GM12874 (cell line): ENCODE measurements around the gene SOCS6.

Experiments
- TF ChIP-seq, protein P1 (sequence below): IDR thresholded peaks from 2 replicates; pipeline ENCODE4 v1.5.1; 2011; ENCODE audit warnings: low read depth, mild to moderate bottlenecking, control low read depth, low read length, moderate library complexity; ENCODE audit not compliant: insufficient read depth

The SOCS6 gene

DNA sequence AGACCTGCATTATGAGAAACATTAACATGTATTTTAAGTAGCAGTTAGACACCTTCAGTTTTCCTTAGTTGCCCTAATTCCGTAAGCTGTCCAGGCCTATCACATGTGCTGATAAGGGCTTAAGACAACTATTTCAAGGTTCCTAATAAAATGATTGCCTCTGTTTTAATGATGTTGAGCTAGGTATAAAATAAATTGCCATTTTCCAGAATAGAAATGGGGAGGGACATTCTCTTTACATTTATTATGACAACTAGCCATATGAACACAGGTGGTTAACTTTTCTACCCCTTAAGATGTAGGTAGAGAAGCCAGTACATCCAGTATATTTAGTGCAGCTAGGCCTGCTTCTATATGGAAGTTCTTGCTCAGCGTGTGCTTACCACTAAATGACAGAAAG is 65.9 kb downstream of the SOCS6 start:
- TF ChIP-seq, protein P1, sequence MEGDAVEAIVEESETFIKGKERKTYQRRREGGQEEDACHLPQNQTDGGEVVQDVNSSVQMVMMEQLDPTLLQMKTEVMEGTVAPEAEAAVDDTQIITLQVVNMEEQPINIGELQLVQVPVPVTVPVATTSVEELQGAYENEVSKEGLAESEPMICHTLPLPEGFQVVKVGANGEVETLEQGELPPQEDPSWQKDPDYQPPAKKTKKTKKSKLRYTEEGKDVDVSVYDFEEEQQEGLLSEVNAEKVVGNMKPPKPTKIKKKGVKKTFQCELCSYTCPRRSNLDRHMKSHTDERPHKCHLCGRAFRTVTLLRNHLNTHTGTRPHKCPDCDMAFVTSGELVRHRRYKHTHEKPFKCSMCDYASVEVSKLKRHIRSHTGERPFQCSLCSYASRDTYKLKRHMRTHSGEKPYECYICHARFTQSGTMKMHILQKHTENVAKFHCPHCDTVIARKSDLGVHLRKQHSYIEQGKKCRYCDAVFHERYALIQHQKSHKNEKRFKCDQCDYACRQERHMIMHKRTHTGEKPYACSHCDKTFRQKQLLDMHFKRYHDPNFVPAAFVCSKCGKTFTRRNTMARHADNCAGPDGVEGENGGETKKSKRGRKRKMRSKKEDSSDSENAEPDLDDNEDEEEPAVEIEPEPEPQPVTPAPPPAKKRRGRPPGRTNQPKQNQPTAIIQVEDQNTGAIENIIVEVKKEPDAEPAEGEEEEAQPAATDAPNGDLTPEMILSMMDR = no peak

GRCh38 chr18:70355620-70356385 is 67.0 kb downstream of the SOCS6 start:
- TF ChIP-seq, protein P1 = no peak

GRCh38 chr18:70359071-70359470 is 70.2 kb downstream of the SOCS6 start:
- TF ChIP-seq, protein P1 = no peak

- TF ChIP-seq, protein P1 = no peak
Observed at GRCh38 chr18:70362258-70362657, 73.4 kb downstream of the SOCS6 start.

DNA sequence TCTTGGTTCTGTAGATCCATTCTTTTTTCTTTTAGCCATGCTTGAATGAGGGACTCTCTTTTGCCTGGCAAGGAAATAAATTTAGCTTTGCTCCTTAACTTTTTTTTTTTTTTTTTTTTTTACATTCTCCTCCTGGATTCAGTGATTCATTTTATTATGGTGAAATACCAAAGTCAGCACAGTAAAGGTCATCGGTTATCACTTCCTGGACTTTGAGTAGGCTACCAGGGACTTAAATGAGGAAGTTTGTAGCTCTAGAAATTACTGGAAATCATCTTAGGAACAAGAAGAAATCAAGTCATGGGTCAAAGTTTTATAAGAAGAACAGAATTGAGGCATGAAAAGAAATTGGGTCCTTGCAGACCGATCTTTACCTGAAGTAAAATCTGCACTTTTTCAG is 75.0 kb downstream of the SOCS6 start:
- TF ChIP-seq, protein P1 = no peak

DNA sequence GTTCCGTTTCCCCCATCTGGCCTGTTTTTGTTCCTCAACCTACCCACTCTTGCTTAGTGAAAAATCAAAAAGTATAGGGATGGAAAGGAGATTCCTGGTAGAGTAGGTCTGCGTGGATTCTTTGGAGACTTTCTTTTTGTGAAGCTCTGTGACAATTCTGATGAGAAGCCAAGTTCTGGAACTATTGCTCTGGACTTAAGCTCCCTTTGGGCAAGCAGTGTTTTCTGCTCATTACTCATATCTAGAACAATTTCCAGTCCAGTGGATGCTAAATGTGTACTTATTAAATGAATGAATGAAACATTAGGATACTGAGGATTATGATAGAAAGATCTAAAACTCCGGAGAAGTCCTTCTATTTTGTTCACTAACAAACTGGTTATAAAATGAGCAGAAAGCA is 76.5 kb downstream of the SOCS6 start:
- TF ChIP-seq, protein P1 = no peak

DNA sequence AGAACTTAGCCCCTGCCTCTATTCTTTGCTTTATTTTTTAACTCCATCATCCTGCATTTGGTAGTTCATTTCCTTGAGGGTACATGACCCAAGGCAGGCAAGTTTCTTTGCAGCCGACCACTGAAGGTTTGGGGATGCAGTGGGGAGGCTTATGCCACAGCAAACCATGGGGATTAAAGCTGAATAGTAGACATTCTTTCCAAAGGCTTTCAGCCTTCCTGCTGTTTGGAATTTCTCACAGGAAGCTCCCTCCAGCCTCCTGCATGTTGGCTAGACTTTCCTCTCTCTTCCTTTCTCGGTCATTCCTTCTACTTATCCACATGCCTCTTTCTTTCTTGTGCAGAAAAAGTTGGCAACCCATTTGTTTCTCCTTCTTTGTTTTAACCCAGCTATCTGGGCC is 77.3 kb downstream of the SOCS6 start:
- TF ChIP-seq, protein P1 = no peak
